HG03439 (cell line): Measurements from ENCODE around the gene C1QTNF1.

ENCODE experiments used
- ATAC-seq: cut with Tn5 transposase; IDR thresholded peaks from one replicate; pipeline ENCODE4 v1.9.1; 2021; ENCODE audit warnings: mild to moderate bottlenecking, moderate library complexity; ENCODE audit not compliant: unreplicated experiment

Gene C1QTNF1

DNA sequence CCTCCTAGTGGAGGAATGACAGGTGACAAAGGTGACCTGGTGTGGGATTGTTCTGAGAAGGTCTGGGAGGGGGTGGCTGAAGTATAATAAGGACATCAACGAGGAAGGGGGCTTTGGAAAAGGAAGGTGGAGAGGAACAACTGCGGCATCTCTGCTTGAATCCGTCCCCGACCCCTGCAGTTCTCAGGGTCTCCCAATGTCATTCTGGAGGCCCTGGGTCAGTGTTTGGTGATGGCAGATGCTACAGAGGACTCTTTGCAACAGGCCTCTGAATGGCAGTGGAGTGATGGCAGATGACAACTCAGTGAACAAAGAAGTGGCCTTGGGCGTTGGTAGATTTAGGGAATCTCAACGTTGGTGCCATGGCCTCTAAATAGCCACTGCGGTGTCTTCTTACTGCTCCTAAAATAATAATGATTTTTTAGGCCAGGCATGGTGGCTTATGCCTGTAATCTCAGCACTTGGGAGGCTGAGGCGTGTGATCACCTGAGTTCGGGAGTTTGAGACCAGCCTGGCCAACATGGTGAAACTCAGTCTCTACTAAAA lies 52.0 kb downstream of the C1QTNF1 start:
- no peak for ATAC-seq

DNA sequence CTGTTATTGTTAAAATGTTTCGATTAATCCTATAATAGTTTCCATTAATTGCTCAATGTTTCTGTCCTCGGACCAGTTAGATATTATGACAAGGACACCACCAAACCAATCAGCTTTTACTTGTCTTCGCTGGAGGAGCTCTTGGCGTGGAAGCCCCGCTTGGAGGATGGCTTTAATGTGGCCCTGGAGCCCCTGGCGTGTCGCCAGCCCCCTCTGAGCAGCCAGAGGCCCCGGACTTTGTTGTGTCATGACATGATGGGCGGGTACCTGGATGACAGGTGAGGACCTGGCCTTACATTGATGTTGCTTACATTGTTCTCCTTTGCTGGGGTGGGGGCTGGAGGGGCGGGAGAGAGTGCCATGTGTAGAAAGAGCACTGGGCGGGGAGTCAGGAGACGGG lies 53.6 kb downstream of the C1QTNF1 start:
- no peak for ATAC-seq

DNA sequence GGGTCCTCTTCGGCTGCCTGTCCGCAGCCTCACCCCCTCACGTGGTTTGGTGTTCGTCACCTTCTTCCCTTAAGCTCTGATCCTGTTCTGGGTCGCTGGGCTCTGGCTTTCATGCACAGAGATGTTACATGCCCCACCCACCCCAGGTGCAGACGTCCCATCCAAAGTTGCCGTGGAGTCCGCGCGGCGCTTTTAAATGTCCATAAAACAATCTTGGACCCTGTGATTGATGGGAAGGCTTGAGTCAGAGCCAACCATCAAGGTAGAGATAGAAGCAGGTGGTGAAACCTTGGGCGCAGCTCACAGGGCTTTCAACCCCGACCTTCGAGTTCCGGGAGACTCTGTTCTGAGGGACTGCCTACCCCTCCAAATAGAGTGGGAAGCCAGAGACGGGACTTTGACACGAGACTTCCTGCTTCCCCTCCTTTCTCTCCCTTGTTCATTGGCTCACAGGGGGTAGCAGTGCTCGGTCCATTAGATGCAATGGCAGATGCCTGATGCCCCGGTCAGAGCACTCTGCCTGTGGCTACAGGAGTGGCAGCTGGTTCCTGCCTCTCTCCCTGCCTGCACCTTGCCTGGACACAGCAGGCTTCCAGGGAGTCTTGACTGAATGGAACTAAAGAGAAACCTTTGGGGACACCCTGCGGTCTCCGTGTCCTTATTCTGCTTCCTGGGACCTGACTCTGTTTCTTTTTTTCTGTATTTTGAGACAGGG lies 54.7 kb downstream of the C1QTNF1 start:
- no peak for ATAC-seq

DNA sequence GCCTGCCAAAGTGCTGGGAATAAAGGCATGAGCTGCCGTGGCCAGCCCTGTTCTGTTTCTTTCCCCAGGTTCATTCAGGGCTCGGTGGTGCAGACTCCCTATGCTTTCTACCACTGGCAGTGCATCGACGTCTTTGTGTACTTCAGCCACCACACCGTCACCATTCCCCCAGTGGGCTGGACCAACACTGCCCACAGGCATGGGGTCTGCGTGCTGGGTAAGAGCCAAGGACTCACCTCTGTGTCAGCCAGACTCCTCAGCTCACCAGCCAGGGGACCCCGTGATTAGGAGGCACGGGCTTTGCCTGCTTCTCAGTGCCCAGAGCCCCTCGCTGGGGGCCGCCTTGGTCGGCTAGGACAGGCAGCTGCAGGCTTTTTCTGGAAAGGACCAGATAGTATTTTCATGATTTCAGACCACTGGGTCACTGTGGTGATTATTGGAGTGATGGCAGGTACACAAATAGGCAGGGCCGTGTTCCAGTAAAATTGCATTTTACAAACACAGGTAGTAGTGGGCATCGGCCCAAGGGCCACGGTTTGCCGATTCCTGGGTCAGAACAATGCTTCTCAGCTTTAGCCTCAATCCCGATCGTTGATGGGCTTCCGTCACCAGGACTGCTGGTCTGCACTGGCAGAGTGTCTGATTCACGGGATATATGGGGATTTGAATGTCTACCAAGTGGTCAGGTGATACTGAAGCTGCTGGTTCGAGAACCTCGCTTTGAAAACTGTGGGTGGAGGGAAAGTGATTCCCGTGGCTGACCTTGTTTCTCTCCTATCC lies 55.6 kb downstream of the C1QTNF1 start:
- no peak for ATAC-seq

DNA sequence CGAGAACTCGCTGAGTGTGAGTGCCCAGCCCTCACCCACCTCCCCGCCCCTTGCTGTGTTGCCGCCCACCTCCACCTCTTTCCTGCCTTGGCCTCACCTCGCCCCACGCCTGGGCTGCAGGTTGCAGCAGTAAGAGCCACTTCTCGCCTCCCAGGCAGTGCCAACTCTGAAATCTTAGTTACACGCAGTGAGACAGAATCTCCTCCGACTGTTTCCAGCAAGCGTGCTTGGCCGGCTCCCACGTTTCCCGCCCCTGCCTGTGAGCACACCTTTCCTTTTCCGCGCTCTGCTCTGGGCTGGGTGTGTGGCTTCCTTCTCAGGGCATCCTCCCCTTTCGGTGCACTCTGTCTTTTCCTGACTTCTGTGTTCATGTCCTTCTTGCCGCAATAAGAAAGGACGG lies 56.4 kb downstream of the C1QTNF1 start:
- ATAC-seq, result no peak

DNA sequence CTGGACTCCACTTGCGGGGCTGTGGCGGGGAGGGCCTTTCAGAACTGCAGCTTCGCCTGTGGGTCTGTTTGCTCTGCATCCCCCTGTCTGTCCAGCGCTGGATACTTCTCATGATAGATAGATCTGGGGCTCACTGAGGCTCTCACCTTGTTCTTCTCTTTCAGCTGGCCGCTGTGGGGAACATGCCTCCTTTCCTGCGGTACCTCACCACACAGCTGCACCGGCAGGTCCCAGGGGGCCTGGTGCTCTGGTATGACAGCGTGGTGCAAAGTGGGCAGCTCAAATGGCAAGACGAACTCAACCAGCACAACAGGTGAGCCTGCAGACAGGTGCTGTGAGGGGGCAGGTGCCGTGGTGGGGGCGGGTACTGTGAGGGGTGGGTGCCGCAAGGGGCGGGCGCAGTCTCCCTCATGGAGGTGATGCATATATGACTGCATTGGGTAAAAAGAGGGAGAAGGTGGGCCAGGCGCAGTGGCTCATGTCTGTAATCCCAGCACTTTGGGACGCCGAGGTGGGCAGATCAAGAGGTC lies 56.9 kb downstream of the C1QTNF1 start:
- no peak for ATAC-seq

DNA sequence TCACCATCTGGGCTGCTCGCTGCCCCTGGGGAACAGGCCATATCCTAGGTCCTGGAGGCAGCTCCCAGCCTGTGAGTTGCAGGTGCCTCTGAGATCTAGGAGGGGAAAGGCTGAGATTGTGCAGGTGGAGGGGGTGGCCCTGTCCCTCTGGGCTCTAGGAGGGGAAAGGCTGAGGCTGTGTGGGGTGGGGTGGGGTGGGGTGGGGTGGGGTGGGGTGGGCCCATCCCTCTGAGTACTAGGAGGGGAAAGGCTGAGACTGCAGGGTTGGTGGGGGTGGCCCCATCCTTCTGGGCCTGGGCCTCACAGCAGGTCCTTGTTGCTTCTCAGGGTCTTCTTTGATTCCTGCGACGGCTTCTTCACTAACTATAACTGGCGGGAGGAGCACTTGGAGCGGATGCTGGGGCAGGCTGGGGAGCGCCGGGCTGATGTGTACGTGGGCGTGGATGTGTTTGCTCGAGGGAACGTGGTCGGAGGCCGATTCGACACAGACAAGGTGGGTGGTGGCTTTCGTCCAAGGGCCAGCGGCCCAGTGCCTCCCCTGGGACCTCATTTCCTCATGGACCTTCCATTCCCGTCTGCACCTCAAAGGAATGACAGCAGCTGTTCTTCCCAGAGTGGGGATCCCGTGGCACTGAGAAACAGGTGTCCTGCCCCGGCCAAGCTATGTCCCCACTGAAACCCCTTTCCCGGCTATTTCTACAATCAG lies 57.8 kb downstream of the C1QTNF1 start:
- no peak for ATAC-seq

DNA sequence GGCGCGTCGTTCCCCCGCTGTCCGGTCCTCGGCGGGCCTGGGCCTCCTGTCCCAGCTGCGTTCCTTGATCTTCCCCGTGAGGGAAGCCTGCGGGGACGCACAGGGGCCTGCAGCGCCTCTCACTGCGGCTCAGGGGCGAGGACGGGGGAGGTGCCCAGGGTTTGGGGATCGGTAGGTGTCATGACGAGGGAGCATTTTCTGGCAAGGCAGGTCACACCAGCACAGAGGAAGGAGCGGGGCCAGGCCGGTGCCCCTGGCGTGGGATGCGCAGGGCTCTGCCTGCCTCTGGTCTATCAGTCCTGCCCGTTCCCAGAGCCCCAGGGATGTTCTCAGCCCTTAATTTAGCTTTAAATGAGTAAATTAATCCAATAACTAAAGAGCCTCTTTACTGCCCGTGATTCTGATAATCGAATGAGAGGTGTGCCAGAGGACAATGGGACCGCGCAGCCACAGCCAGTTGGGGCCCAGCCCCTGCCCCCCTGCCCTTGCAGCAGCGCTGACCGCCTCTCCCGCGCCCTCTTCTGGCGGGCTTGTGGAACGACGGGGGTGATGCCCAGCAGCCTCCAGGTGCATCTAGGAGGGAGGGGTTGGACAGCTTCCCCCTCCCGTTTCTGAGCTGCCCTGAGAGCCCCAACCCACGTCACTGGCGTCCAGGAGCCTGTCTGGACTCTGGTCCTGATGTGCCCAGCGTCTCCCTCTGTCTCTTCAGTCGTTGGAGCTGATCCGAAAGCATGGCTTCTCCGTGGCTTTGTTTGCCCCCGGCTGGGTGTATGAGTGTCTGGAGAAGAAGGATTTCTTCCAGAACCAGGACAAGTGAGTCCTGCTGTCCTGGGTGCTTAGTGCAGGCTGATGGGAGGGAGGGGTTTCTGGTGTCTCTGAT lies 58.6 kb downstream of the C1QTNF1 start:
- ATAC-seq, result no peak

DNA sequence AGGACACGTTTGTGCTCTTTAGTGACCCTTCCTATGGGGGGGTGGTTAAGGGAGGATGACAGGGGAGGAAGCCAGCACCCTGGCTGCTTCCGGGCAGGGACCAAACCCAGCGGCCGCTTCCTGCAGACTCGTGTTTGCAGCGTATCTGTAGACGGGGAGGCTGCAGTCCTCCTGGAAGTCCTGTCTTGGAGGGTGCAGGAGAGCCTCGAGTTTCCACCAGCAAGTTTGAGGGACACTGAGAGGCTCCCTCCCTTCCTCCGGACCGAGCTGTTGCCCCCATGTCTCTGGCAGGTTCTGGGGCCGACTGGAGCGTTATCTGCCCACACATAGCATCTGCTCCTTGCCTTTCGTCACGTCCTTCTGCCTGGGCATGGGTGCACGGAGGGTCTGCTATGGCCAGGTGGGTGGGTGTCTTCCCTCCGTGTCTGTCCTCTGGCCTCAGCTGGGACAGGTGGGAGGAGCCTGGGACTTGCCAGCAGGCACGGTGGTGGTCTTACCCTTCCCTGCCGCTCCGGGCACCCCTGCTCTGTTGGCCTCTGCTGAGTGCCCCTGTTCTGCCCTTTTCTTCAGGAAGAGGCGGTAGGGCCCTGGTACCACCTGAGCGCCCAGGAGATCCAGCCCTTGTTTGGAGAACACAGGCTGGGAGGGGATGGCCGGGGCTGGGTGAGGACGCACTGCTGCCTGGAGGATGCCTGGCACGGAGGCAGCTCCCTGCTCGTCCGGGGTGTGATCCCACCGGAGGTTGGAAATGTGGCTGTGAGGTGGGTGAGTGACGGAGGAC lies 59.4 kb downstream of the C1QTNF1 start:
- ATAC-seq, result no peak

DNA sequence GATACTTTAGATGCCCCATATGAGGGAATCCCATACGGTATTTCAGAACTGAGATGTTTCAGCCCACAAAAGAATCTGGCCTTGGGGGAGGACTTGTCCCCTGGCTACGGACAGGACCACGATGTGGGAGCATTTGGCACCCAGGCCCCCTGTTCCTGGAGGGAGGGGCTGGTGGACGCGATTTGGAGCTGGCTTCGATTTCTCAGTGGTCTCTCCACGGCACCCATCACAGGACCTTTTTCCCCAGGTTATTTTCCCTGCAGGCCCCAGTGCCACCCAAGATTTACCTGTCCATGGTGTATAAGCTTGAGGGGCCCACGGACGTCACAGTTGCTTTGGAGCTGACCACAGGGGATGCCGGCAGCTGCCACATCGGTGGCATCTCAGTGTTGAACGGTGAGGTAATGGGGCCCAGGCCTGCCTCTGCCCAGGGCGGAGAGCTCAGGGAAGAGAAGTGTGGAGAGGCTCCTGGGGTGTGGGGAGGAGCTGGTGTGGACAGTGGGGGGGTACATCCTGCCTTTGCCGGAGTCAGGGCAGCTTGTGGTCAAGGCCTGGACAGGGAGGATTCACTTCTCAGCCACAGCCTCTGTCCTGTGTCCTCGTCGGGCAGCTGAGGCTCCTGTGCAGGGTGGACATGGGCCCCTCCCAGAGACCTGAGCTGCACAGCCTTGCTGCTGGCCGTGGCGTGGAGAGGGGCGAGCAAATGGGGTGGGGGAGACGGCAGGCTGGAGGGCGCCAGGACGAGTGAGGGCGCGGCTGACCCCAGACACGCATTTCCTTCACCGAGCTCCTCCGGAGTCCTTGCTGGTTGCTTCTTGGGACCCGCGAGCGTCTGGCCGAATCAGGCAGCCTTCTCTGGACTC lies 60.6 kb downstream of the C1QTNF1 start:
- no peak for ATAC-seq

DNA sequence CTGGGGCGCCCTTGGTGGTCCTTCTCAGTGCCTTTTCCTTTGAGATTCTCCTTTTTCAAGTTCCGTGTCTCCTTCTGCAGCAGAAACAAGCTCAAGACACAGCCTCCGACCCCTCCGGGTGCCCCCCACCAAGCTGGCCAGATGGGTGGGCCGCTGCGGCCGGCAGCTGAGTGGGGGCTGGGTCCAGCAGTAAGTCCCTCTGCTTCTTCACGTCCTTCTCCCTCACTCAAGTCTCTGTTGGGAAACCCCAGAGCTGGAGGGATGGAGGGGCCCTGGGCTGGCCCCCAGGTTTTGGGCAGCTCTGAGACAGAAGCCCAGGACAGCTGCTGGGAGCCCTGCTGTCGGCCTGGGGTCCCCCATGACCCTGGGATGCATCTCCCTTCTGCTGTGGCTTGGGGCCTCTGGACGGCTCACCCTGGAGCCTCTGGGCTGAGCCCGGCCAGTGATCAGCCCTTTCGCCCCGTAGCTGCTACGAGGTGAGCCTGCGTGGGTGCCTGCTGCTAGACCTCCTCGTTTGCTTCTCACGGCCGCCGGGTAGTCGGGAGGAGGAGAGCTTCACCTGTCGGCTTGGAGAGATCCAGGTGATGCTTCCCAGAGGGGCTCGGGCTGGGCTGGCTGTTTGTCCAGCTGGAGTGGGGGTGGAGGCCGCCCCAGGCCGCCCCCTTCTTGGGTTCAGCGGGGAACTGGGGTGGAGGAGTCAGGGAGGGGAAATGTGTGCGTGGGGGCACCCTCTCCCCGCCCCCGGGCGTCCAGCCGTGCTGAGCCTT lies 61.4 kb downstream of the C1QTNF1 start:
- ATAC-seq, result no peak

DNA sequence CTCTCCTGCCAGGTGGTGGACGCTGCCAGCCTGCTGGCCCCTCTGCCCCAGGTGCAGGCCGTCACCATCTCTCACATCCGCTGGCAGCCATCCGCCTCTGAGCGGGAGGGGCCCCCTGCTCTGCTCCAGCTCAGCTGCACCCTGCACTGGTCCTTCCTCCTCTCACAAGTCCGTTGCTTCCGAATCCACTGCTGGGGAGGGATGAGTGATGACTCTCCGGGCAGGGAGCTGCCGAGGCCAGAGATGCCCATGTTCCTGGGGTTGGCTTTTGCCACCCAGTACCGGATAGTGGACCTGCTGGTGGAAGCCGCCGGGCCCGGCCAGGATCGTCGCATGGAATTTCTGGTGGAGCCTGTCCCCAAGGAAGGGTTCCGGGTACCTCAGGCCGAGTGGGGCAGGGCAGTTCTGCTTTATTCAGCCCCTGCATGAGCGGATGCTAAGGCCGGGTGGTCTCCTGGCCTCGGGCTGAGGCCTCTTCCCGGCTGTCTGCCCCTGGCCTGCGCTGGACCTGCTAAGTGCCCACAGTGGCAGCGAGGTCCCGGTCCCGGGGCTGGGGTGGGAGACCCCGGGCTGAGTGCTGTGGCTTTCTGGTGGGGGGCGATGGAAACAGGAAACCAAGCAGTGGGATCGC lies 62.1 kb downstream of the C1QTNF1 start:
- no peak for ATAC-seq

DNA sequence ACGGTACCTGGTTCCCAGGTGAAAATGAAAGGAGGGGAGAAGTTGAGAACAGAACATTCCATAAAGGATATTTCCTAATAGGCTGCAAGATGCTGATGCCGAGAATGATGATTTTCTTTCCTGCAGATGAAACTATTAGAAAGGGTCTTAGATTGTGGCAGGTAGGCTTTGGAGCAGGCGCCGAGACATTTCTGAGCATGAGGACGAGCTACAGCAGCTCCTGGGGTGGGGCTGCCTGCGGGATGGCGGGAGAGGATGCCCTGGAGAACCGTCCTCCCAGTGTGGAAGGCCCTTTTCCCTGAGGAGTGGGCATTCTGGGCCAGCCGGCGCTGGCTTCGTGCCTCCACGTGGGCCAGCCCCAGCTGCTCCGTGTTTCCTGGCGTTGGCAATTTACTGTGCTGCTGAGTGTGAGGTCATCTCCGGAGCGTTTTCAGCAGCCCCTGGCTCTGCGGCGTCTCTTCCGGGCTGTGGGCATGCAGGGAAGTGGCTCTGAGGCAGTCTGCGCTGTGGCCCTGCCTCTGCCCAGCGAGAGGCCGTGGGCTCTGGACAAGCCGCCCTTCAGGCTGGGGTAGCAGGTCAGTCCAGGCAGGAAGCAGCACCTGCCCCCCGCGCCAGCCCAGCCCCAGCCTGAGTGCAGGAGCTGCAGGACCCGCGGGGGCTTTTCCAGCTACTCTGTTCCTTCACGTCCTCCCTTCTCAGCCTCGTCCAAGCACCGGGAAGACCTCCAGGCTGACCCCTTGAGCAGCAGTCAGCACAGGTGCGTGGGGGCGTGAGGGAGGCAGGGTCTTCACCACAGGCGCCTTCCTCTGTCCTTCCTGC lies 62.8 kb downstream of the C1QTNF1 start:
- no peak for ATAC-seq

DNA sequence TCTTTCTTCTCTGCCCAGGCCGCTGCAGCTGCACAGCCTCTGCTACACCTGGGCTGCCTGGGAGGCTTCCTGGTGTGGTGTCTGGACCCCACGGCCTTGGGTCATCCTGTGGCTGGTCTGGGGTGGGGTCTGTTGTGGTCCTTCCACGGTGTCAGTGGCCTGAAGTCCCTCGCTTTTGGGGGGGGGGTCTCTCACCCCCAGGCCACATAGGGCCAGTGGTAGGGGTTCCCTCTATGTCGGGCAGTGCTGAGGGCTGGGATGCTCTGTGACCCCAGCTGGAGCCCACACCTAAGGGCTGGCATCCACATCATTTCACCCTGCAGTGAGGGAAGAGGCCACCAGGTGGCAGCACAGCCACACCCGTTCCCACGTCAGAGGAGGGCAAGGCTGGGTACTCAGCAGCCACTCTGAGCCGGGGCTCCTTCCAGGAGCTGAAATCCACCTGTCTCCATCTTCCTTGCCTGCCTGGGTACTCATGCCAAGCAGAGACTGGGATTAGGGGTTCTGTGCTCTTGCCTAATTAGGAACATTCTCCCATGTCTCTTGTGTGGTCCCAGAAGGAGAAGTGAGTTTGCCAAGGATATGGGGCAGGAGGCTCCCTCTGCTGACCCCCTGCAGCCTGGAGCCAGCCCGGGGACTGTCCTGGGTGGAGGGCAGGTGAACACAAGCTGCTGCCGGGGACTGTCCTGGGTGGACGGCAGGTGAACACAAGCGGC lies 63.6 kb downstream of the C1QTNF1 start:
- ATAC-seq, result no peak

DNA sequence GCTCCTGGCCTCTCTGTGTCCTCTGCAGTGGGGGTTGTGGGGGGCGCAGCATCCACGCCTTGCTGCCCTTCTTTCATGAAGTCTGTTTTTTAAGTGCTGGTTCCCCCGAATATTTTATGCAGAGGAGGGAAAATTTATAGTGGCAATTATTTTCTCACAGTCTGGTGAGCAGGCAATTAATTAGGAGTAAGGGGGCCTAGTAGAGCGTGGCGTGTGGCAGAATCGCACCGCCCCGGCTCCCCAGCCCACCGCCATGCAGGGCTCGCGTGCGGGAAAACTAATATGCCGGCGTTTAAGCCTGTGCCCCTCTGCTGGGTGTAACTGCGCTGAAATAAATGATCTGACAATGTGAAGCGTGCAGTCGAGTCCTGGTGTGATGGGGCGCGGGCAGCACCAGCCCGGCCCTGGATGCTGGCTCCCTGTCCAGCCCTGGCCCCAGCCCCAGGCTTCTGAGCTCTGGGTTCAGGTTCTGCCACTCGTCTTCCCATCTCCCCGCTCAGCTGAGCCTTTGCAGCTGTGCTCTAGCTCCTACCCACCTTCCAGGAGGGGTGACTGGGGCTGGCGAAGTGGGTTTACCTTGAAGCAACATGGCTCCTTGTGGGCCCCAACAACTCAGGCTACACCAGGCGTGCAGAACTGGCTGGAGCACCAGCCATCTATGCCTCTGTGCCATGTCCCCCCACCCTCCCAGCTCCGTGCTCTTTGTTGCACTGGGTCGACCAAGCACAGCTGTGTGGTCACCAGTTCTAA lies 64.5 kb downstream of the C1QTNF1 start:
- ATAC-seq, result no peak
